ENCODE results near the gene BRD4. TPM values are rescaled to one million over a fixed set of nuclear protein-coding genes. Genes with fewer than 3 reads are reported as not detected.

Gene BRD4
- total and polyA plus RNA-seq, 10 of the 15 experiments (the other 5 are each of a cell fraction or from before 2014, with no cell fraction given): 5.3 to 84.4 (median 11.8) TPM

- TF ChIP-seq TAF1 (IDR thresholded peaks at IDR 0.05; ENCODE audit: borderline replicate concordance, low read depth, low read length) (no peak), CHD1 (IDR thresholded peaks at IDR 0.05; ENCODE audit: low read depth, low read length) (no peak), JUNB (IDR thresholded peaks at IDR 0.05) (no peak), KLF5 (IDR thresholded peaks at IDR 0.05; ENCODE audit: partially characterized antibody) (no peak), TARDBP (IDR thresholded peaks at IDR 0.05; ENCODE audit: borderline replicate concordance) (no peak), CBX3 (IDR thresholded peaks at IDR 0.05; ENCODE audit: borderline replicate concordance, low read depth) (no peak), NR2C2 (IDR thresholded peaks at IDR 0.05; ENCODE audit: borderline replicate concordance, control insufficient read depth, insufficient read length, low read depth) (no peak), BCL3 (IDR thresholded peaks at IDR 0.05; ENCODE audit: borderline replicate concordance, insufficient read depth, low read depth, low read length, poor library complexity, severe bottlenecking) (no peak), PML (IDR thresholded peaks at IDR 0.05; ENCODE audit: low read length) (no peak), ZNF622 (IDR thresholded peaks at IDR 0.05) (no peak), NR2C1 (IDR thresholded peaks at IDR 0.05) (no peak), NR2F1 (conservative IDR thresholded peaks at IDR 0.05) (no peak)
Observed at GRCh38 chr19:15299568-15300409, 32.5 kb downstream of the BRD4 start (continued).
